ENCODE data around the gene HEXB.
"Not testable (repeated sequence)": the region's sequence is repeated elsewhere in the genome, so short reads cannot be mapped to it uniquely, and the experiment has no call there.

HEXB gene

DNA sequence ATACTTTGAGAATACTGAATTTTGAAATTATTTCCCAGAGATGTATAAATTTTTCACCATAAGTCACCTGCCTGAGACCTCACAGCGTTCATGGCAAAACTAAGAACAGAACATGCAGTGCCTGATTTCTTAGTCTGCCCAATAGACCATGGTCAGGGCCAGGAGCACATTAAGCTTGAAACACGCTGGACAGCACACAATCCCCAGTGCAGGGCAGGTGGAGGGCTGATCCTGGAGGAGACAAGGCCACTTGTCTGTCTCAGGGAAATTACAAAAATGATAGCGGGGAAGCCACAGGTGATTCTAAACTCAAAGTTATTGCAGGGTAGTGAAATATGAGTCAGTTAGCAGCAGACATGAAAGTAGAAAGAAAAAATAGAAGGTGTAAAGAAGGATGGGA, 25.9 kb upstream of the HEXB start:
- no peak for DNase-seq (ENCODE audit: low read depth)

DNA sequence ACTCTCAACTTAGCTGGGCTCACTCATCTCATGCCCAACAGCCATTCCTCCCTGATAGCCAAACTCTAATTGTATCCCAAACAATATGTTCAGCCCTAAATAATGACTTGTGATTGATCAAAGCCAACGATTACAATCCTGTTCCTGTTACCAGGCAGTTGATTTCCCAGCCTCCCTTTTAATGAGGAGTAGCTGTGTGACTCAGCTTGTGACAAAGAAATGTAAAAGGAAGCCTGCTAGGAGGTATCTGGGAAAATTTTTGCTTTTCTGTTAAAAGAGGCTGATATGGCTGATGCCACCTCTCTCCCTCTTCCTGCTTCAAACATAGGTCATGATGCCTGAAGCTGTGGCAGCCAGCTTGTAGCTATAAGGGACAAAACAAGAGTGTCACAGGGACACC, 24.9 kb upstream of the HEXB start:
- no peak for DNase-seq (ENCODE audit: low read depth)

DNA sequence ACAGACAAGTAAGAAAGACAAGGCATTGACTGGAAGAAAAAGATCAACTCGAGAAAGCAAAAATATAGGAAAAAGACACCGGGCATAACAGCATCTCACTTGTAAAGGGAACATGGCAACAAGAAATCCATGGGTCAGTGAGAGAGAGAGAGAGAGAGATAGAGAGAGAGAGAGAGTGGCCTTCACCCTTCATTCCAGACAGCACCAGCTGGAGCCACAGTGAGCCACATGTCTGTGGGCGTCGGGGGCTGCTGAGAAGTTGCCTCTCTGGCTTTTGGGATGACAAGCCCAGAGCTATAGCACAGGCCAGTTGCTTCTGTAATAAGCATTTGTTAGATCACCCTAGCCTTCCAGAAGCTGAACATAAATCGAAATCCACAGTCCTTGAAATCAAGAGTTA, 24.2 kb upstream of the HEXB start:
- DNase-seq (ENCODE audit: low read depth): no peak

DNA sequence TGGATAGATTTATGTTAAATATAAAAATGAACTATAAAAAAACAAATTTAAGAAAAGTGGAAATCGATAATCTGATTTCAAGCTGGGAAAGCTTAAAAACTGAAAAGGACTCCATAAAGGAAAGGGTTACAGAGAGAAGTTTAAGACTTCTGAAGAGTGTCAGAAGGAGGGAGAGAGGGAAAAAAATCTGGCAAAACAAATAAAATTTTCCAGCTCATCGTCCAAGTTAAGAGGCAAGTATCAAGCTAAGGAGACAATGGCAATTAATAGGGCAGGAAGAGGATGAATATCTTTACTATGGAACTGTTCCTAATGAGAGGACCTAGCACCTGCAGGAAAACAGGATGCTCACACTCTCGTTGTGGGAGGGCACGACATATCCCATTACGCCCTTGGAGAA, 20.5 kb upstream of the HEXB start:
- DNase-seq (ENCODE audit: low read depth): no peak

DNA sequence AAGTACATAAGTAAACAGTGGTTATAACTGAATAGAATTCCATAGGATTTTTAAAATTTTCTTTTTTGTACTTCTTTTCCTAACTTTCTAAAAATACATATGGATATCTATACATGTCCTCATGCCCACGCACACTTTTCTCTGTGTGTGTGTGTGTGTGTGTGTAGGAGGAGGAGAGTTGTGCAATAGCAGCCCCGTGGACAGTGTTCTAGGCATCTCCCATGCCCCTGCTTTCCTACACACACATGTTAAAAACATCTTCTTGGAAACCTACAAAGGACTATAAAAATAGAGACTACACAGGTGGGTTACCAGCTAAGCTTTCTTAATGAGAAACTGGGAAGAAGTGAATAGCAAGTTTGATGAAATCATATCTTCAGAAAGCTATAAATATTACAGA, 19.8 kb upstream of the HEXB start:
- DNase-seq (ENCODE audit: low read depth): no peak

DNA sequence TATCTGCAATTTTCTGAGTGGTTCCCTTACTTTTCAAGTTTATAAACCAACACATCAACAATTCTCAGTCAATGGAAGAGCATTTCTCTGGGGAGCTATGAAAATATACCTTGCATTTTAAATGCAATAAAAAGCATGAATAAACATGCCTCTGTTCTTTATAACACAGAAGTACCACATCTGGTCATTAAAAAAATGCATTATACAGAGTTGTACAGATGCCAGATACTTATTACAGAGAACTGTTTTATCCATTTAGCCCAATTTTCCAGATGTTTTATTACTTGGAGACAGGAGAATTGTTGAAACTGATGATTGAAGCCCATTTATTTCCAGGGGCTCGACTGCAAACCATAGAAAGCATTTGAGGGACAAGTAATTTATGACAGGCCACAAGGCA, 19.2 kb upstream of the HEXB start:
- DNase-seq (ENCODE audit: low read depth): no peak

DNA sequence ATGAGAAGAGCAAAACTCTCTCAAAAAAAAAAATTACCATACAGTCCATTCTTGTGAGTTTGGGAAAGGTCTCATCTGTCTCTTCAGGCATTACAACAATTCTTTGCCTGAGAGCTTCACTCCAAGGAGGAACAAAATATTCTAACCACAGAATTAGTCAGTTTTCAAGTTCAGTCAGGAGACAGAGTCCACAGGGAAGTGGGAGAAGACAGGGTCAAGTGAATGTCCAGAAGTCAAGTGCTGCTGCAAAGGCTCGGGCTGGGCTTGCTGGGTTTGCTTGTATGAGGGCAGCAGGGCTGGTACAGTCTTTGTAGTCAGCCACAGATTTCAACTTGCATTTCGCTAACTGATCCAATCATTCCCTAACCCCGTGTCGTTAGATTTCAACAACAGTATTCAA, 17.6 kb upstream of the HEXB start:
- no peak for DNase-seq (ENCODE audit: low read depth)

DNA sequence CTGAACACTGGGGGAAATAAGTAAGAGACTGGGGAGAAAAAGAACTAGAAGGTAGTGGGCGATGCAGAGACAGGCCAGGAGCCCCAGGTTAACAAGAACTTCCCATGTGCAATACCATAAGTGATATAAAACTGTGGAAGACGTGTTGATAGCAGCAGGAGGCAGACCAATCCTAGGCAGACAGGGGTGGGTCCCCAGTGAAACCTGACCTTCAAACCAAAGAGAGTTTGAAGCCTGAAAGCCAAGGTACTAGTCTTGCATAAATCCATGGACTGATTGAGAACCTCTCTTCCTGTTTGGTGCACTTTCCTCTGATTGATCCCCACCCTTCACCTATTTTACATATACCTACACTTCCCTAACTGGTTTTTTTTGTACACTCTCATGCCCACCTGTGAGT, 15.2 kb upstream of the HEXB start:
- no peak for DNase-seq (ENCODE audit: low read depth)

DNA sequence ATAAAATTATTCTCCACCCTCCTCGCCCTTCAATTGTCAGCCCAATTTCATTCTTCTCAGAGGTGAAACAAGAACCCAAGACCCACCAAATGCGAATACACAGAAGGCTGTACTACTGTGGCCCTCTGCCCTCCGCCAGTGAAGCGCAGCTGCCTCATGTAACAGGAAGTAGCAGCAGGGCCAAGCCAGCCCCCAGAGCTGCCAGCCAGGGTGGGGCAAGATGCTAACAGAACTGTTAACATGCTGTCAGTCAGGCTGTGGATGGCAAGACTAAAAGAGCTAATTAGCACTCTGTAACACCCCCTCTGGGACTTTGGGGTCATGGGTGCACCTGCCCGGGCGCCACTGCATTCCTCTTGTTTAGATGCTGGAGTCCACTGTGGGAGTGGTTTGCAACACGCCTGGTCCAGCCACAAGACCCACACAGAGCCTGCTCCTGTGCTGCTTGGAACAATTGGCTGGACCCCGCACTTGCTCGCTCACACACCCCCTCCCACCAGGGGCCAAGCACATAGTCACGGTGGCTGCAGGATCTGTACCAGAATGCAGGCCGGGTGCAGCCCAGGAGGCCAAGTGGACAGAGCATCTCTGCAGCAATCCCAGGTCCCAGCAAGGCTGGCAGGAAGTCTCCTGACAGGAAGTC, 14.5 kb upstream of the HEXB start:
- DNase-seq (ENCODE audit: low read depth): no peak

DNA sequence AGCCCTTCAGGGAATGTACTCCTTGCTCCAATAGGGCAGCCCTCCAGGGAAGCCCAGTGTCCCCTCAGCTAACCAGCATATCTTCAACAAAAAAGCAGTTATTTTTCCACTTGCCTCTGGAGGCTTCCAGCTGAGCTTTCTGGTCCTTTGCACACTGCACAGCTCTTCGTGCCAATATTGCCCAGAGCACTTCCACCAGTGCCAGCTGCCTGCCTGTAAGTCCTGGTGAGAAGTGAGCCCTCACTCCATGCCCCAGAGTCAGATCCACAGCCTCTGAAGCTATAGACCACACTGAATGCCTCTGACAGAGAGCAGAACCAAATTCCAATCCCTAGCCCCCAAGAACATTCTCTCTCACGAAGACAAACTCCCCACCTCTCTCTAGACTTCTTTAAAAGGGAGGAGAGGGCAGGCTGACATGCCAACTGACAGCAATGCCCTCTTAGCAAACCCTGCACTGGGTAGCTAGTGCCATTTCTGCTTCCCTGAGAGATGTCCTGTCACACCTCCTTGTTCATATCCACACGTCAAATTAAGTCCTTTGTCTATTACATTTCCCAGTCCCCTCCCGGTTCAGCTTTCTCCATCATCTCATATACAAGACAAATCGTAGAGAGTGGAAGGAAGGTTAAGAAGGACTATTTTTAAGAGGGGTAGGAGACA, 12.7 kb upstream of the HEXB start:
- no peak for DNase-seq (ENCODE audit: low read depth)

DNA sequence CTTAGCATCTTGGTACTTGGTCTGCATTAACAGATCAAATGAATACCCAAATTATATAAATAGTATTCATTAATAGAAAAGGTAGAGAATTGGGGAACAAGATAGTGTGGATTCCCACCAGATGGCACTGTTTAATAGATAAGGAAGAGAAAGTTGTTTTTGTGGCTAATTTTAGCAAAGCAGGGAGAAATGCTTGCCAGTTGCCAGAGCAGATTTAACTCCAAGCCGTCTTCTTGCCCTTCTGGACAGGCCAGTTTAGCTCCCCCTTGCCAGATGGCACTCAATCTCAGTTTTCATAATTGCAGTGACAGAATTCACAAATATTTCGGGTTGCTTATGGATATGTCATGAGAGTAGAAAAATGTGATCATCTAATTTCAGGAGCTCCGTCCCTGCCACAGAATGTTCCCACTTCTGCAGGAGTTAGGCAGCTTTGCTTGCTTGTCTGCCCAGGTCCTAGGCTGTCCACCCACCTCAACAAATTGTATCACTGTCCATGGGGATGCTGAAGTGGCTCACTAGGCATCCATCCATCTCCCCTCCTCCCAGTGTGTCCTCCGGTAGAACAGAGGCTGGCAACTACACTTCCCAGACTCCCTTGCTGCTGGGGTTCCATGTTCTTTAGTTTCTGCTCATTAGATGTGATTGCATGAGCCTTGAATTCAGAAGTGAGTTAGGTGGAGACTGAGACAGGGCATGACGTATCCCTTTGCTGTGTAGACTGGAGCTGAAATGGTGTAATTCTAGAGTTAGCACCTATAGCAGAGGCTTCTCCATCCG, 11.8 kb upstream of the HEXB start:
- no peak for DNase-seq (ENCODE audit: low read depth)

DNA sequence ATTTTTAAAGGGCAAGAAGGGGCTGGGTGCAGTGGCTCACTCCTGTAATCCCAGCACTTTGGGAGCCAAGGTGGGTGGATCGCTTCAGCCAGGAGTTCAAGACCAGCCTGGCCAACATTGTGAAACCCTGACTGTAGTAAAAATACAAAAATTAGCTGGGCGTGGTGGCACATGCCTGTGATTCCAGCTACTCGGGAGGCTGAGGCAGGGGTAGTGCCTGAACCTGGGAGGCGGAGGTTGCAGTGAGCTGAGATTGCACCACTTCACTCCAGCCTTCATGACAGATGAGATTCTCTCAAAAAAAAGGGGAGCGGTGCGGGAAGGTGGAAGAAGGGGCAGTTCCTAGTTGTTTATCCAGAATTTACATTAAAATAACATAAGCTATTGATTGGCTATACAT, 8.6 kb upstream of the HEXB start:
- DNase-seq (ENCODE audit: low read depth): not testable (repeated sequence)

DNA sequence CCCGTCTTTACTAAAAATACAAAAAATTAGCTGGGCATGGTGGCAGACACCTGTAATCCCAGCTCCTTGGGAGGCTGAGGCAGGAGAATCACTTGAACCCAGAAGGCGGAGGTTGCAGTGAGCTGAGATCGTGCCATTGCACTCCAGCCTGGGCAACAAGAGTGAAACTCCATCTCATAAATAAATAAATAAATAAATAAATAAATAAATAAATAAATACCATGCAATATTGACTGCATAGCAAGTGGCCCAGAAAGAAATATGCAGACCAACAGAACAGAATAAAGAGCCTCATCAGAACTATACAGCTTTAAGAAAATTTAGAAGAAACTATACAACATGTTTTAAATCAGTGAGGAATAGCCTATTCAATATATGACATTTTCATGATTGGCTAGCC, 6.9 kb upstream of the HEXB start:
- DNase-seq (ENCODE audit: low read depth): not testable (repeated sequence)

DNA sequence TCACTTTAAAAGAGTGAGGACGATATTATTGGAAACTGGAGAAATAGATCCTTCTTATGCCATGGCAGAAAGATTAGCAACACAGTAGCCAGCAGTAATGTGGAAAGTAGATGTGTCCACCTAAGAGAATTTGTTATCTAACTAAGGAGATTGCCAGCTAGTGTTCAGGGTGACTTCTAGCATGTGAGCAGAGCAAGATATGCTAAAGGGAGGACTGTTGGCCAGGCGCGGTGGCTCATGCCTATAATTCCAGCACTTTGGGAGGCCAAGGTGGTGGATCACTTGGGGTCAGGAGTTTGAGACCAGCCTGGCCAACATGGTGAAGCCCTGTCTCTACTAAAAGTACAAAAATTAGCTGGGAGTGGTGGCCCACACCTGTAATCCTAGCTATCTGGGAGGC, 5.7 kb upstream of the HEXB start:
- not testable (repeated sequence) for DNase-seq (ENCODE audit: low read depth)

DNA sequence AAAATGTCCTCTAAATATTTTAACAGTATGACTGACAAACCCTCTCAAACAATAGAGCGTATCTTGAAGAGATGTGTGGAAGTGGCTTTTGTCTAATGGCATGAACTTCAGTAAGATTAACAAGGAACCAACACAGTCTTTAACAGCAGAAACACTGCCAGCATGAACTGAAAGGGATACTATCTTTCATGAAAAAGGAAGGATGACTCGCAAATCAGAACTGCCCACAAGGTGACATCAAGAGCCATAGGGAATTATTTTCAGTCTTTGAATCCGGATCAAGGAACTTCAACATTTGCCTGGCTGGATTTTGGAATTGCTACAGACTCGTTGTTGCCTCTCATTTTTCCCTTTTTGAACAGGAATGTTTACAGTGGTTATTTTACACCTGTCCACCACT, 5.1 kb upstream of the HEXB start:
- DNase-seq (ENCODE audit: low read depth): no peak

DNA sequence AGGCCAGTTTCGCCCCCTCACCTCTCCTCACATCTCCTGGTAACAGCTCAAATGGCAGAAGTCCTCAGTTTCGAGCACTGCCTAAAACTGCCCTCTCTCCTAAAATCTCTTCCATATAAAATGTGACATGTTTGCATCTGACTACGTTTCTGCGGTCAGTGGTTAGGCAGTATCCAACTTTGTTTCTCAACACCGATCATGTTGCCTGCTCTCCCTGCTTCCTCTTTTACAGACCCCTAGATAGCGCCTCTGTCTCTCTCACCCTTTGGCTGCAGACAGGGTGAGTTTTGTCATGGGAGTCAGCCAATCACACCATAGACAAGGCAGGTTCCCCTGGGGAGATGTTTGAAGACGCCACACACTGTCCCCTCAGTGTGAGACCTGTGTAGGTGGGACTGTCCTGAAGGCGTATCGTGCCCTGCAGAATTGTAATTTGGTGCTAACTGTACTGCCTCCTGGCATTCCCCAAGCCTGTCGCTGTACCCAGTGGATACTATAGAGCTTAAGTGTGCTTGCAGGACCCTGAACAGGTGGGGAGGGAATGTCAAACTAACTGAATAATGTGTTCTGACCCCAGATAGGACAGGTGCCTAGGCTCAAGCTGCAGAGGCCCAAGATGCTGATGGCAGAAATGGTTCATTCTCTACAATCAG, 1.1 kb downstream of the HEXB start:
- DNase-seq (ENCODE audit: low read depth): no peak

DNA sequence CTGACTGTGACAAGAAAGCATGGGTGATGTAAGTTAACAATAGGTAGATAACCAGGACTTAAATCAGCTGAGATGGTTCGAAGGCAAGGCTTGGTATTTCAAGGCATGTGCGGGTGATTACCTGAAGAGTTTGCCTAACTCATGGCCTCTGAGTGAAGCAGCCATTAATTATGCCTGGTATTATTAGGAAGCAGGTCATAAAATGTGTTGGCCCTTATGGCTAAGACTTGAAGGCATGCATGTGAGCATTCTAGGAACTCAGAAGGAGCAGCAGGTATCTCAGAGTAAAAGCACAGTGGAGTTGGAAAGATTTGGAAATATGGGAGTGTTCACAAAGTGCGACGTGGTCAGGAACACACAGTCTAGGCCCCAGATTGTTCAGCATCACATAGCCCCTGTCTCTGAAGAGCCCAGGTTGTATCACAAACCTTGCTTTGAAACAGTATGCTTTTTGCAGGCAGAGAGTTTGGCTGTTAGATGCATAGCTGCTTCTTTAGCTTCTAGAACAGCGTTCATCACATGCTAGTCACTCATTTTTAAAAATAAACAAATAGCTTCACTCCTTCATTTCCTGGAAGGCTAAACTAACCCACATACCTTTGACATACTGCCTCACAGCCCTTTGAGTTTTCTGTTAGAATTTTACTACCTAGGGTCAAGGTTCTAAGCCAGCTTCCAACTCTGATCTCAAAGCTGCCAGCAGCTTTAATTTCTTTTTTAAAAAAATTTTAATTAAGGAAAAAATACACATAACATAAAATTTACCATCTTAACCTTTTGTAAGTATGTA, 2.1 kb downstream of the HEXB start:
- no peak for DNase-seq (ENCODE audit: low read depth)

DNA sequence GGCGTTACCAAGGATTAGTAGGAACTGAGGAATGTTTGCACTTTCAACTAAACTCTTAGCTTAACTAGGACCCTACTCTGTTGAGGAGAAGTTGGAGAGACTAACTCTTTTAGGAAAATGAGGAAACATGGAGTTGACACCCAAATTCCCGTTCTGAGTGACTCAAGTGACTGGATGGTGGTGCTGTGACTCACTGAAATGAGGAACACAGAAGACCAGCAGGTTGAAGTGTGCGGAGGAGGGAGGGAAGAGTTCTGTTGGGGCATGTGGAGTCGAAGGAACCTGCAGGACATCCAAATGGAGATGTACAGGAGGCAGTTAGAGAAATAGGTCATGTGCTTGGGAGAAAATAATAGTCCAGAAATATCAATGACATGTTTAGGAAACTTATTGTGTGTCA, 8.2 kb downstream of the HEXB start:
- no peak for DNase-seq (ENCODE audit: low read depth)

DNA sequence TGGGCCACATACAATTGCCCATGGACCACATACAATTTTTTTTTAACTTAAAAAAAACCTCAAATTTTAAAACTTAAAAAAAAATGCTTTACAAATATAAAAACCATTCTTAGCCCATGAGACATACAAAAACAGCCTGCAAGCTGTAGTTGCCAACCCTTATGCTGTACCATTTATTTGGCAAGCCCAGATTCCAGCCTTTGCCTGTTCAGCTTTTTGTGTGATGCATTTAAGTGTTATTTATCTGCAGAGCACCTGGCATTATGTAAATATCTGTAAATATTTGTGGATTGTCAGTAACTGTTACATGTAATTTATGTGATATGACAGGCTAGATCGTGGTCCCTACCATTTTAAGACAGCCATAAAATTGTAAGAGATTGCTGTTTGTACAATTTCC, 32.6 kb downstream of the HEXB start:
- DNase-seq (ENCODE audit: low read depth): no peak

DNA sequence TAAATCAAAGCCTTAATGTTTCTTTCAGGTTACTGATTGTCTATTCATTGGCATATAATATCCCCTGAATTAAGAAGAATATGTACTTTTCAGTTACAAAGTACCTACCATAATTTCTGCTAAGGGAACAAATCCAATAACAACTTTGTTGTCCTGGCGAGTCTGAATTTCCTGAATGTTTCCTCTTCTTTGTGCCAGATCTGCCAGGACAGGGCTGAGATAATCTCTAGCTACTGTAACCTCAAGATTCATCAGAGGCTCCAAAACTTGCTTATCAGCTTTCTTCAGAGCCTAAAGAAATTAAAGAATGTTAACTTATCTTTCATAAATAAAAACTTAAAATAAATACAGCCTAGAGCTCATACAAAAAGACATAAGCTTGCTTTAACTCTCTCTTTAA, 37.2 kb downstream of the HEXB start:
- no peak for DNase-seq (ENCODE audit: low read depth)

DNA sequence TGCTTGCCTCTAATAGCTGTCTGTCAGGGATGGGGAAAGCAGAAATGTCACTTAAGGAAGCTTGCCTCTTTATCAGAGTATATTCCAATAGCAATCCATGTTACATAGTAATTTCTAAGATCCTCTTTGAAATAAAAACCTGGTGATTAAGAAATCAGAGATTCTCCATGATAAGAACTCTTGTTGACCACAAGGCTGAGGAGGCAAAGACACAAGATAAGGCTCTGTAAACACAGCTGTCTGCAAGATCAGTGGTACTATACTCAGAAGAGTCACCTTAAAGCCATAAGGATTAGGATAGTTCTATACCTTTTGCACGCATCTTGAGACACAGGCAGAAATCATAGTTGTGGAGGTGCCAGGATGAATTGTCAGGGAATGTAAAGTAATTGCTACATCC, 40.3 kb downstream of the HEXB start:
- DNase-seq (ENCODE audit: low read depth): no peak

DNA sequence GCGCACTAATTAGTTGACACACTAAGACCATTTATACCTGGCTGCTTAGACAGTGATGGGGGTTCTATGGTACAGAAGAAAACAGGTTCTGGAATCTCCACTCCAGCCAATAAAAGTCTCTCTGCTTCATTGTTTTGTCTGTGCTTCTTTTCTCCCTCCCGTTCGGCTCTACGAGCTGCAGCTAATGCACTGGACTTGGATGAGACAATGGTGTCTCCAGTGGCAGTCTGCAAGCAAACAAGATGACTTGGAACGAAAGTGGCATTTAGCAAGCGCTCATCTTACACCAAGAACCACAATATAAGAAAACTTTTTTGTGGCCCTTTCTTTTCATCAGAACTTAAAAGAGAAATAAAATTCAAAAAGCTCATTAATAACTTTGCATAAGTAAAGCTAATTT, 51.7 kb downstream of the HEXB start:
- DNase-seq (ENCODE audit: low read depth): no peak
